ENCODE measurements around the gene TTLL8. TPM values are rescaled to one million over a fixed set of nuclear protein-coding genes. Genes with fewer than 3 reads are reported as not detected.

TTLL8 gene
- total RNA-seq, 1 experiment from 2014 or later, result not detected

- CTCF ChIA-PET, result no interaction called here
- H3K4me3 ChIP-seq (ENCODE audit: low read length), result no peak overlapping the region
- DNase-seq, result no peak
Observed at GRCh38 chr22:50058906-50059880, 1.1 kb upstream of the TTLL8 start.

GRCh38 chr22:50057278-50058060 lies 629 bp downstream of the TTLL8 start:
- POLR2A ChIA-PET (ENCODE audit: unreplicated experiment), result no interaction called here
- CTCF ChIA-PET, result no interaction called here
- H3K9ac ChIP-seq (ENCODE audit: low read length), result no peak overlapping the region

More at GRCh38 chr22:50058906-50059880, 1.1 kb upstream of the TTLL8 start:
- BruUV-seq (replicated peaks), result no TSS peak
- no peaks in the 10 kb centered on the region for H3K36me3 ChIP-seq (ENCODE audit: low read depth, low read length)
- intact Hi-C loops (cut with micrococcal nuclease), result no loop called here
- H3K9ac ChIP-seq (ENCODE audit: low read length), result no peak overlapping the region
- POLR2A ChIA-PET (ENCODE audit: unreplicated experiment), result no interaction called here
- 0 out of 2 replicates have a peak, but pooled peaks cover 3% of the 10 kb centered on the region for H3K4me1 ChIP-seq (ENCODE audit: insufficient read depth, low read length)
- H3K4me2 ChIP-seq (ENCODE audit: low read length), result no peak overlapping the region
- no peaks in the 10 kb centered on the region for H3K9me2 ChIP-seq (replicated peaks; ENCODE audit: low read length)
- no peak for ATAC-seq
- no peaks in the 10 kb centered on the region for H3K9me3 ChIP-seq (ENCODE audit: low read length)
- H3K27ac ChIP-seq (ENCODE audit: low read length), result no peak overlapping the region
- H3K27me3 ChIP-seq (ENCODE audit: low read length), result no peaks in the 10 kb centered on the region
- H3F3A ChIP-seq (ENCODE audit: low read length, unreplicated experiment), result no peaks in the 10 kb centered on the region
- no peaks in the 10 kb centered on the region for H3K79me2 ChIP-seq (ENCODE audit: low read length)
- no peaks in the 10 kb centered on the region for H4K20me1 ChIP-seq (ENCODE audit: low read length)
- TF ChIP-seq EZH2phosphoT487 (IDR thresholded peaks at IDR 0.05; ENCODE audit: borderline replicate concordance, low read length) (no peak), EZH2 (IDR thresholded peaks at IDR 0.05; ENCODE audit: low read length, unreplicated experiment) (no peak), CTCF (conservative IDR thresholded peaks at IDR 0.05; ENCODE audit: low read depth, low read length) (no peak)
- H2AFZ ChIP-seq (ENCODE audit: low read length), result no peak overlapping the region

More at GRCh38 chr22:50057278-50058060, 629 bp downstream of the TTLL8 start:
- no peaks in the 10 kb centered on the region for H3F3A ChIP-seq (ENCODE audit: low read length, unreplicated experiment)
- intact Hi-C loops (cut with micrococcal nuclease), result no loop called here
- no peaks in the 10 kb centered on the region for H4K20me1 ChIP-seq (ENCODE audit: low read length)
- 0 out of 2 replicates have a peak, but pooled peaks cover 3% of the 10 kb centered on the region for H3K4me1 ChIP-seq (ENCODE audit: insufficient read depth, low read length)
- ATAC-seq (no peak), DNase-seq (no peak)
- TF ChIP-seq EZH2 (IDR thresholded peaks at IDR 0.05; ENCODE audit: low read length, unreplicated experiment) (no peak), CTCF (conservative IDR thresholded peaks at IDR 0.05; ENCODE audit: low read depth, low read length) (no peak), EZH2phosphoT487 (IDR thresholded peaks at IDR 0.05; ENCODE audit: borderline replicate concordance, low read length) (no peak)
- no peaks in the 10 kb centered on the region for H3K79me2 ChIP-seq (ENCODE audit: low read length)
- no peak overlapping the region for H3K27ac ChIP-seq (ENCODE audit: low read length)
- no peaks in the 10 kb centered on the region for H3K9me2 ChIP-seq (replicated peaks; ENCODE audit: low read length)
- no peaks in the 10 kb centered on the region for H3K9me3 ChIP-seq (ENCODE audit: low read length)
- H3K4me2 ChIP-seq (ENCODE audit: low read length), result no peak overlapping the region
- no peak overlapping the region for H3K4me3 ChIP-seq (ENCODE audit: low read length)
- BruUV-seq (replicated peaks), result no TSS peak
- H2AFZ ChIP-seq (ENCODE audit: low read length), result no peak overlapping the region
- no peaks in the 10 kb centered on the region for H3K27me3 ChIP-seq (ENCODE audit: low read length)
- no peaks in the 10 kb centered on the region for H3K36me3 ChIP-seq (ENCODE audit: low read depth, low read length)

All from PC-3 (cell line).